ENCODE data around the gene GLRX3. TPM values are rescaled to one million over a fixed set of nuclear protein-coding genes. Genes with fewer than 3 reads are reported as not detected.
"Not testable (repeated sequence)": the region's sequence is repeated elsewhere in the genome, so short reads cannot be mapped to it uniquely, and the experiment has no call there.

Gene GLRX3
- 10 to 100 TPM; 32.4 to 40.7 (median 35.4) TPM for total RNA-seq
- total RNA-seq (2013), result 41.6 TPM
- total RNA-seq, result 22.9 to 175 (median 47.7) reads per million in 29 experiments

- peak; percentile 71 to 94 (median 83) for DNase-seq
- H3K27ac Mint-ChIP-seq, result peak within 1 kb of the TSS; percentile 81 to 87
- Histone ChIP-seq H3K36me3 (ENCODE audit: control insufficient read depth in 2 of 2, extremely low read depth in 1 of 2, insufficient read depth in 1 of 2, low read length in 1 of 2) (peaks cover 0 to 8% of the 10 kb centered on the region in 2 donors), H3K4me3 (ENCODE audit: control insufficient read depth in 1 of 2, extremely low read depth in 1 of 2, low read length in 1 of 2) (peak within 1 kb of the TSS; percentile 72 to 85), H3K4me1 (ENCODE audit: control insufficient read depth in 1 of 2, extremely low read depth in 1 of 2, insufficient read depth in 2 of 2, low read length in 2 of 2) (peaks cover 13 to 42% of the 10 kb centered on the region in 2 experiments), H3K27me3 (replicated peaks in 1 of 2; ENCODE audit: control insufficient read depth in 2 of 2, extremely low read depth in 1 of 2, insufficient read depth in 2 of 2, low read length in 1 of 2) (peaks cover 0 to 15% of the 10 kb centered on the region in 2 experiments), H3K27ac (ENCODE audit: low read length) (peak within 1 kb of the TSS; percentile 73), H3K9me3 (no peaks in the 10 kb centered on the region)
- CTCF ChIA-PET, result interaction anchor here (0.6 to 1.1 kb wide), 4 partner anchors 9 to 670 kb away, joined by 3 to 32 read pairs (median 5); partner anchors contain the start of genes C10orf143 (in 1 of the 2) and MGMT (in 1 of the 2)
- H3K36me3 Mint-ChIP-seq, result peaks cover 5% of the 10 kb centered on the region
- WGBS (ENCODE audit: insufficient coverage), result under 1% methylated on average over 96 of the region's 96 CpGs
- H3K4me3 Mint-ChIP-seq, result peak within 1 kb of the TSS; percentile 85 to 91 (median 90)
- H3K27me3 Mint-ChIP-seq, result peaks cover 8 to 12% of the 10 kb centered on the region in 2 donors
- H3K4me1 Mint-ChIP-seq, result peaks cover 33 to 48% (median 47%) of the 10 kb centered on the region in 3 donors
- POLR2A ChIA-PET, result interaction anchor here in 1 of 2 donors (2.0 kb wide), 1 partner anchor 26 kb away, joined by 21 read pairs; the partner anchor contains the start of gene C10orf143
- peak; percentile 90 to 94 (median 94) for ATAC-seq (replicated peaks in 1 of 4)
- no peaks in the 10 kb centered on the region for H3K9me3 Mint-ChIP-seq
These were observed at the start of gene GLRX3 for GRCh38 chr10:130136226-130137089. Gene GLRX3, plus strand, starts transcription at chr10:130136391. Its CDS starts 30 bp downstream, at chr10:130136421.

- POLR2A ChIA-PET, H3K4me3 Mint-ChIP-seq: not testable (repeated sequence)
These were observed 45.6 kb upstream of the GLRX3 start for GRCh38 chr10:130090565-130090964.

DNA sequence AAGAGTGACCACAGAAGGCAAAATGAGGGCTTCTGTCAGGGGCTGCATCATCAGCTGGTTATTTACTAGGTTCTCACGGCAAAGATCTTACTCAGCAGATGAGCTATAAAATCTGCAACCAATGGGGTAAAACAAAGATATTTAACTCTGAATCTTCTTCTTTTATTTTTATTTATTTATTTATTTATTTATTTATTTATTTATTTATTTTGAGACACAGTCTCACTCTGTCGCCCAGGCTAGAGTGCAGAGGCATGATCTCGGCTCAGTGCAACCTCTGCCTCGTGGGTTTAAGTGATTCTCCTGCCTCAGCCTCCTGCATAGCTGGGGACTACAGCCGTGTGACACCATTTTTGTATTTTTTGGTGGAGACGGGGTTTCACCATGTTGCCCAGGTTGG is 36.8 kb upstream of the GLRX3 start:
- H3K27me3 ChIP-seq (replicated peaks in 1 of 2; ENCODE audit: control insufficient read depth in 2 of 2, extremely low read depth in 1 of 2, insufficient read depth in 2 of 2, low read length in 1 of 2), result no peaks in the 10 kb centered on the region
- ATAC-seq (replicated peaks in 1 of 4) (no peak), DNase-seq (no peak)
- CTCF ChIA-PET, result no interaction called here
- no peak overlapping the region for H3K4me3 ChIP-seq (ENCODE audit: control insufficient read depth in 1 of 2, extremely low read depth in 1 of 2, low read length in 1 of 2)
- H3K4me3 Mint-ChIP-seq, result no peak overlapping the region
- no peaks in the 10 kb centered on the region for H3K4me1 ChIP-seq (ENCODE audit: control insufficient read depth in 1 of 2, extremely low read depth in 1 of 2, insufficient read depth in 2 of 2, low read length in 2 of 2)
- H3K27ac Mint-ChIP-seq, result no peak overlapping the region
- no peaks in the 10 kb centered on the region for H3K4me1 Mint-ChIP-seq
- peaks cover 26% of the 10 kb centered on the region for H3K36me3 Mint-ChIP-seq
- 89% methylated on average over 3 of the region's 6 CpGs for WGBS (ENCODE audit: insufficient coverage)
- H3K27ac ChIP-seq (ENCODE audit: low read length), result no peak overlapping the region
- POLR2A ChIA-PET, result no interaction called here
- H3K9me3 Mint-ChIP-seq, result no peaks in the 10 kb centered on the region
- H3K36me3 ChIP-seq (ENCODE audit: control insufficient read depth in 2 of 2, extremely low read depth in 1 of 2, insufficient read depth in 1 of 2, low read length in 1 of 2), result peaks cover 4 to 9% of the 10 kb centered on the region in 2 donors
- no peaks in the 10 kb centered on the region for H3K9me3 ChIP-seq
- H3K27me3 Mint-ChIP-seq, result no peaks in the 10 kb centered on the region

More at GRCh38 chr10:130090565-130090964, 45.6 kb upstream of the GLRX3 start:
- not testable (repeated sequence) for H3K27me3 ChIP-seq (replicated peaks in 1 of 2; ENCODE audit: control insufficient read depth in 2 of 2, extremely low read depth in 1 of 2, insufficient read depth in 2 of 2, low read length in 1 of 2); H3K27ac Mint-ChIP-seq; H3K9me3 ChIP-seq; H3K4me3 ChIP-seq (ENCODE audit: control insufficient read depth in 1 of 2, extremely low read depth in 1 of 2, low read length in 1 of 2); DNase-seq; H3K27me3 Mint-ChIP-seq; H3K36me3 ChIP-seq (ENCODE audit: control insufficient read depth in 2 of 2, extremely low read depth in 1 of 2, insufficient read depth in 1 of 2, low read length in 1 of 2); H3K27ac ChIP-seq (ENCODE audit: low read length)
- WGBS (ENCODE audit: insufficient coverage), result no CpG with 5 or more reads among the region's 5 CpGs
- peaks cover 76% of the 10 kb centered on the region for H3K36me3 Mint-ChIP-seq
- peaks cover 10 to 21% (median 13%) of the 10 kb centered on the region in 3 donors for H3K9me3 Mint-ChIP-seq
- peak in 1 of 4 experiments; percentile 52 for ATAC-seq (replicated peaks in 1 of 4)
- CTCF ChIA-PET, result interaction anchor here in 1 of 2 donors (0.6 kb wide), 1 partner anchor 51 kb away, joined by 5 read pairs; no protein-coding TSS in a partner anchor
- peaks cover 0 to 11% of the 10 kb centered on the region in 2 experiments for H3K4me1 ChIP-seq (ENCODE audit: control insufficient read depth in 1 of 2, extremely low read depth in 1 of 2, insufficient read depth in 2 of 2, low read length in 2 of 2)
- peaks cover 10 to 17% (median 15%) of the 10 kb centered on the region in 3 donors for H3K4me1 Mint-ChIP-seq

DNA sequence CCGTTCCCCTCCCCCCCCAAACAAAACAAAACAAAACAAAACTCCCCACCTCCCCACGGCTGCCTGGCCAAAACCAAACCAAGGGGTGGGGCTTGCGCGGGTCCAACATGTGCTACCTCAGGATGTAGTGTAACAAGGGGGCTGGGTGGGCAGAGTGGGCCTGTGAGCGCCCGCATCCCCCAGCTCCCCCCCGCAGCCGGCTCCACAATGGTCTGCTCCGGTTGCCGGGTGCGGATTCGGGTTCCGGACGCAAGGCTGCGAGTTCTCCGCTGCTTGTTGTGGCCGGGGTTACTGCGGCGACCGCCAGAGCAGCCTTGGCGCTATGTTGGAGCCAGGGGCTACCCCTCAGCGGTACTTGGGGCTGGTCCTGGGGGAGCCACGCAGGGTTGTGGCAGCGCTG is 30.5 kb upstream of the GLRX3 start:
- Mint-ChIP-seq H3K36me3 (peaks cover 8% of the 10 kb centered on the region), H3K9me3 (no peaks in the 10 kb centered on the region), H3K27ac (no peak overlapping the region), H3K4me1 (peaks cover 37 to 39% (median 39%) of the 10 kb centered on the region in 3 donors), H3K4me3 (peak overlapping the region in 1 of 3 donors; percentile 15), H3K27me3 (no peaks in the 10 kb centered on the region)
- CTCF ChIA-PET, result no interaction called here
- Histone ChIP-seq H3K4me1 (ENCODE audit: control insufficient read depth in 1 of 2, extremely low read depth in 1 of 2, insufficient read depth in 2 of 2, low read length in 2 of 2) (peaks cover 9 to 24% of the 10 kb centered on the region in 2 experiments), H3K4me3 (ENCODE audit: control insufficient read depth in 1 of 2, extremely low read depth in 1 of 2, low read length in 1 of 2) (no peak overlapping the region), H3K27ac (ENCODE audit: low read length) (no peak overlapping the region), H3K9me3 (no peaks in the 10 kb centered on the region), H3K27me3 (replicated peaks in 1 of 2; ENCODE audit: control insufficient read depth in 2 of 2, extremely low read depth in 1 of 2, insufficient read depth in 2 of 2, low read length in 1 of 2) (no peaks in the 10 kb centered on the region), H3K36me3 (ENCODE audit: control insufficient read depth in 2 of 2, extremely low read depth in 1 of 2, insufficient read depth in 1 of 2, low read length in 1 of 2) (peaks cover 3 to 8% of the 10 kb centered on the region in 2 donors)
- ATAC-seq (replicated peaks in 1 of 4) (no peak), DNase-seq (no peak)
- 92% methylated on average over 17 of the region's 24 CpGs for WGBS (ENCODE audit: insufficient coverage)
- POLR2A ChIA-PET, result no interaction called here

DNA sequence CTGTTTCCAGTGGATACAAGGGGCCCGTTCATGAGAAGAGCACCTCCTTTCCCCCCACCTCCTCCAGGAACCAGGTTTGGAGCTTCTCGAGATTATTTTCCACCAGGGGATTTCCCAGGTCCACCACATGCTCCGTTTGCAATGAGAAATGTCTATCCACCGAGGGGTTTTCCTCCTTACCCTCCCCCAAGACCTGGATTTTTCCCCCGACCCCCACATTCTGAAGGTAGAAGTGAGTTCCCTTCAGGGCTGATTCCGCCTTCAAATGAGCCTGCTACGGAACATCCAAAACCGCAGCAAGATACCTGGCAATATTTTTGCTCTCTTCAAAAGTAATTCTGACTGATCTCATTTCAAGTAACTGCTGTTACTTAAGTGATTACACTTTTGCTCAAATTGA is 28.0 kb upstream of the GLRX3 start:
- ATAC-seq (replicated peaks in 1 of 4); CTCF ChIA-PET; H3K36me3 Mint-ChIP-seq; H3K4me3 ChIP-seq (ENCODE audit: control insufficient read depth in 1 of 2, extremely low read depth in 1 of 2, low read length in 1 of 2); H3K27ac ChIP-seq (ENCODE audit: low read length); H3K9me3 Mint-ChIP-seq; H3K27me3 ChIP-seq (replicated peaks in 1 of 2; ENCODE audit: control insufficient read depth in 2 of 2, extremely low read depth in 1 of 2, insufficient read depth in 2 of 2, low read length in 1 of 2); POLR2A ChIA-PET; H3K27me3 Mint-ChIP-seq; H3K9me3 ChIP-seq; H3K36me3 ChIP-seq (ENCODE audit: control insufficient read depth in 2 of 2, extremely low read depth in 1 of 2, insufficient read depth in 1 of 2, low read length in 1 of 2): not testable (repeated sequence)
- peak in 1 of 35 experiments; percentile 13 for DNase-seq
- H3K4me3 Mint-ChIP-seq, result peak overlapping the region in 2 of 3 donors; percentile 31 to 40
- H3K4me1 Mint-ChIP-seq, result peaks cover 54% of the 10 kb centered on the region in 3 donors
- H3K27ac Mint-ChIP-seq, result peak overlapping the region in 1 of 2 donors; percentile 39
- peaks cover 14 to 33% of the 10 kb centered on the region in 2 experiments for H3K4me1 ChIP-seq (ENCODE audit: control insufficient read depth in 1 of 2, extremely low read depth in 1 of 2, insufficient read depth in 2 of 2, low read length in 2 of 2)
- no CpG with 5 or more reads among the region's 8 CpGs for WGBS (ENCODE audit: insufficient coverage)

- peak overlapping the region in 2 of 3 donors; percentile 54 to 95 for H3K4me3 Mint-ChIP-seq
- H3K27ac ChIP-seq (ENCODE audit: low read length), result no peak overlapping the region
- H3K4me1 Mint-ChIP-seq, result peaks cover 56% of the 10 kb centered on the region in 3 donors
- DNase-seq (peak in 1 of 35 experiments; percentile 8), ATAC-seq (replicated peaks in 1 of 4) (no peak)
- no peaks in the 10 kb centered on the region for H3K9me3 ChIP-seq
- peaks cover 14 to 33% of the 10 kb centered on the region in 2 experiments for H3K4me1 ChIP-seq (ENCODE audit: control insufficient read depth in 1 of 2, extremely low read depth in 1 of 2, insufficient read depth in 2 of 2, low read length in 2 of 2)
- peak overlapping the region; percentile 74 to 94 for H3K4me3 ChIP-seq (ENCODE audit: control insufficient read depth in 1 of 2, extremely low read depth in 1 of 2, low read length in 1 of 2)
- WGBS (ENCODE audit: insufficient coverage), result 47% methylated on average over 2 of the region's 6 CpGs
- ChIA-PET CTCF (interaction anchor here (0.6 to 2.8 kb wide), 14 partner anchors 18 to 1077 kb away, joined by 3 to 32 read pairs (median 3); partner anchors contain the start of gene GLRX3 (in 1 of the 2)), POLR2A (interaction anchor here (0.7 to 2.9 kb wide), 2 partner anchors 28 to 49 kb away, joined by 3 to 21 read pairs; partner anchors contain the start of gene GLRX3 (in 1 of the 2))
- no peaks in the 10 kb centered on the region for H3K27me3 Mint-ChIP-seq
- H3K27me3 ChIP-seq (replicated peaks in 1 of 2; ENCODE audit: control insufficient read depth in 2 of 2, extremely low read depth in 1 of 2, insufficient read depth in 2 of 2, low read length in 1 of 2), result no peaks in the 10 kb centered on the region
- peak overlapping the region; percentile 10 to 81 for H3K27ac Mint-ChIP-seq
- H3K36me3 ChIP-seq (ENCODE audit: control insufficient read depth in 2 of 2, extremely low read depth in 1 of 2, insufficient read depth in 1 of 2, low read length in 1 of 2), result peaks cover 0 to 5% of the 10 kb centered on the region in 2 donors
- H3K9me3 Mint-ChIP-seq, result no peaks in the 10 kb centered on the region
- H3K36me3 Mint-ChIP-seq, result peaks cover 3% of the 10 kb centered on the region
These were observed 27.1 kb upstream of the GLRX3 start for GRCh38 chr10:130108934-130109604.

Data from T-cell (primary cell).